K562 (cell line): ENCODE results near the gene TEX28. TPM values are rescaled to one million over a fixed set of nuclear protein-coding genes. Genes with fewer than 3 reads are reported as not detected.
A peak's percentile ranks its signal among the peaks of the same experiment; 100 is the strongest.

Experiments used
- BRF2 ChIP-seq: IDR thresholded peaks from 3 replicates; pipeline ENCODE4 v1.6.1; 2011; ENCODE audit warnings: borderline replicate concordance, mild to moderate bottlenecking; ENCODE audit not compliant: insufficient read length, insufficient read depth
- CBX1 ChIP-seq: sonication (generic); IDR thresholded peaks from 2 replicates; pipeline ENCODE4 v1.6.1; 2016; ENCODE audit warnings: antibody characterized with exemption, low read depth, mild to moderate bottlenecking
- CTCF ChIP-seq, 3 experiments: IDR thresholded peaks in 2 of 3; conservative IDR thresholded peaks in 1 of 3; 2 replicates each; pipeline ENCODE4 v1.5.1; 2011 to 2012; ENCODE audit warnings: low read length in 3 of 3, mild to moderate bottlenecking in 3 of 3, control low read depth in 2 of 3, improper control_type of control experiment in 1 of 3, inconsistent platforms in 1 of 3, low read depth in 1 of 3, mixed read lengths in 1 of 3, moderate library complexity in 1 of 3; ENCODE audit not compliant: insufficient read depth in 2 of 3
- E2F5 ChIP-seq: sonication (generic); formaldehyde crosslinking; IDR thresholded peaks from 2 replicates; pipeline ENCODE4 v1.8.0; 2022; ENCODE audit warnings: mild to moderate bottlenecking, missing genetic modification reagents
- HNRNPH1 ChIP-seq: fragments of 200-400 bp; formaldehyde crosslinking; optimal IDR thresholded peaks from 2 replicates; pipeline ENCODE3; 2017; ENCODE audit warnings: low read depth, mild to moderate bottlenecking, low read length, moderate library complexity
- JUND ChIP-seq, 2 experiments: IDR thresholded peaks; 2 replicates in 1 of 2; 3 replicates in 1 of 2; pipeline ENCODE4 v1.6.1; 2011; ENCODE audit warnings: borderline replicate concordance in 2 of 2, low read depth in 2 of 2, low read length in 2 of 2, improper control_type of control experiment in 1 of 2, missing biosample characterization in 1 of 2, missing genetic modification characterization in 1 of 2, missing genetic modification reagents in 1 of 2
- NFIX ChIP-seq: fragments of 250-450 bp; sonication (Bioruptor Pico); IDR thresholded peaks from 2 replicates; pipeline ENCODE4 v1.4.0; 2020; ENCODE audit warnings: low read depth, mild to moderate bottlenecking, moderate library complexity
- RNF2 ChIP-seq: sonication (generic); IDR thresholded peaks from 2 replicates; pipeline ENCODE4 v1.6.1; 2016
- TAF7 ChIP-seq: fragments of 450-650 bp; IDR thresholded peaks from 2 replicates; pipeline ENCODE4 v1.6.1; 2016; ENCODE audit warnings: missing genetic modification characterization, missing compliant biosample characterization
- ZC3H4 ChIP-seq: sonication (generic); formaldehyde crosslinking; IDR thresholded peaks from 2 replicates; pipeline ENCODE4 v1.9.0; 2021; ENCODE audit warnings: missing genetic modification reagents, borderline replicate concordance
- ZNF175 ChIP-seq: fragments of 200-800 bp; sonication (Bioruptor generic); IDR thresholded peaks from 2 replicates; pipeline ENCODE4 v1.6.1; 2016; ENCODE audit warnings: low read depth, mild to moderate bottlenecking, missing genetic modification characterization, missing compliant biosample characterization
- ZNF551 ChIP-seq: fragments of 250-450 bp; sonication (Bioruptor Pico); IDR thresholded peaks from 2 replicates; pipeline ENCODE4 v1.5.0; 2021; ENCODE audit warnings: mild to moderate bottlenecking, moderate library complexity
- ZNF699 ChIP-seq: fragments of 250-450 bp; sonication (Bioruptor Pico); IDR thresholded peaks from 2 replicates; pipeline ENCODE4 v1.8.0; 2021; ENCODE audit warnings: mild to moderate bottlenecking, moderate library complexity; ENCODE audit not compliant: insufficient replicate concordance
- ZSCAN32 ChIP-seq: fragments of 450-650 bp; formaldehyde crosslinking; IDR thresholded peaks from 2 replicates; pipeline ENCODE4 v1.4.0; 2020; ENCODE audit warnings: mild to moderate bottlenecking, moderate library complexity
- polyA plus RNA-seq, 8 experiments: library from polyadenylated mRNA; depleted of rRNA in 4 of 8; stranded (reverse) in 5 of 8; unstranded in 3 of 8; fragments of >200 nt; fragmentation: Nextera tagmentation in 2 of 8; fragmentation: Illumina TruSeq in 1 of 8; extraction: Ambion mirVana in 2 of 8; extraction: Trizol in 1 of 8; gene quantifications; 2 replicates each; pipeline versions ENCODE4 v1.2.1 to v1.2.3, GENCODE V29; 2011 to 2014; ENCODE audit warnings: inconsistent platforms in 1 of 8, missing spikeins in 1 of 8
- total RNA-seq, 7 experiments: library from RNA; depleted of rRNA in 6 of 7; stranded (reverse); fragments of >200 nt in 6 of 7; fragmentation: Illumina TruSeq in 2 of 7; extraction: Trizol in 2 of 7; gene quantifications; 2 replicates each; pipeline versions ENCODE4 v1.2.1 to v1.2.3, GENCODE V29; 2011 to 2021; ENCODE audit warnings: low replicate concordance in 1 of 7
- TF ChIP-seq, protein P1 (sequence below): fragments of 250-450 bp; sonication (Bioruptor Pico); IDR thresholded peaks from 2 replicates; pipeline ENCODE4 v1.4.0; 2020
- TF ChIP-seq, protein P2 (sequence below): IDR thresholded peaks from 2 replicates; pipeline ENCODE4 v1.6.1; 2011; ENCODE audit warnings: borderline replicate concordance, low read depth, mild to moderate bottlenecking, moderate library complexity, low read length; ENCODE audit not compliant: insufficient read depth, poor library complexity, severe bottlenecking
- TF ChIP-seq, protein P3 (sequence below): sonication (generic); formaldehyde crosslinking; IDR thresholded peaks from 2 replicates; pipeline ENCODE4 v1.8.0; 2022; ENCODE audit warnings: missing genetic modification reagents, mild to moderate bottlenecking, borderline replicate concordance

The TEX28 gene
- total and polyA plus RNA-seq, 9 of the 15 experiments (the other 6 are each of a cell fraction or from before 2014, with no cell fraction given) = not detected

GRCh38 chrX:154308108-154308946, 13.4 kb upstream of the TEX28 start (continued):
- no peak for TF ChIP-seq E2F5 (CRISPR knock-in tag)
- TF ChIP-seq ZSCAN32 = no peak
- peak; percentile 9; the same call in 1 of the 2 replicates for TF ChIP-seq ZNF175 (CRISPR knock-in tag)
- TF ChIP-seq, protein P1, sequence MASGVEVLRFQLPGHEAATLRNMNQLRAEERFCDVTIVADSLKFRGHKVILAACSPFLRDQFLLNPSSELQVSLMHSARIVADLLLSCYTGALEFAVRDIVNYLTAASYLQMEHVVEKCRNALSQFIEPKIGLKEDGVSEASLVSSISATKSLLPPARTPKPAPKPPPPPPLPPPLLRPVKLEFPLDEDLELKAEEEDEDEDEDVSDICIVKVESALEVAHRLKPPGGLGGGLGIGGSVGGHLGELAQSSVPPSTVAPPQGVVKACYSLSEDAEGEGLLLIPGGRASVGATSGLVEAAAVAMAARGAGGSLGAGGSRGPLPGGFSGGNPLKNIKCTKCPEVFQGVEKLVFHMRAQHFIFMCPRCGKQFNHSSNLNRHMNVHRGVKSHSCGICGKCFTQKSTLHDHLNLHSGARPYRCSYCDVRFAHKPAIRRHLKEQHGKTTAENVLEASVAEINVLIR = no peak
- no peak for TF ChIP-seq CBX1
- TF ChIP-seq JUND (IDR thresholded peaks at IDR 0.05; ENCODE audit: borderline replicate concordance, low read depth, low read length) = peak; percentile 47; the same call in 1 of the 2 replicates
- no peak for TF ChIP-seq JUND (tag; IDR thresholded peaks at IDR 0.05; ENCODE audit: borderline replicate concordance, low read depth, low read length)
- TF ChIP-seq RNF2 = no peak
- TF ChIP-seq HNRNPH1 = no peak
- TF ChIP-seq BRF2 = no peak
- TF ChIP-seq ZNF699 (CRISPR knock-in tag) = no peak
- no peak for TF ChIP-seq ZC3H4 (CRISPR knock-in tag)
- TF ChIP-seq, protein P2, sequence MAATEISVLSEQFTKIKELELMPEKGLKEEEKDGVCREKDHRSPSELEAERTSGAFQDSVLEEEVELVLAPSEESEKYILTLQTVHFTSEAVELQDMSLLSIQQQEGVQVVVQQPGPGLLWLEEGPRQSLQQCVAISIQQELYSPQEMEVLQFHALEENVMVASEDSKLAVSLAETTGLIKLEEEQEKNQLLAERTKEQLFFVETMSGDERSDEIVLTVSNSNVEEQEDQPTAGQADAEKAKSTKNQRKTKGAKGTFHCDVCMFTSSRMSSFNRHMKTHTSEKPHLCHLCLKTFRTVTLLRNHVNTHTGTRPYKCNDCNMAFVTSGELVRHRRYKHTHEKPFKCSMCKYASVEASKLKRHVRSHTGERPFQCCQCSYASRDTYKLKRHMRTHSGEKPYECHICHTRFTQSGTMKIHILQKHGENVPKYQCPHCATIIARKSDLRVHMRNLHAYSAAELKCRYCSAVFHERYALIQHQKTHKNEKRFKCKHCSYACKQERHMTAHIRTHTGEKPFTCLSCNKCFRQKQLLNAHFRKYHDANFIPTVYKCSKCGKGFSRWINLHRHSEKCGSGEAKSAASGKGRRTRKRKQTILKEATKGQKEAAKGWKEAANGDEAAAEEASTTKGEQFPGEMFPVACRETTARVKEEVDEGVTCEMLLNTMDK = peak; percentile 50
- no peak for TF ChIP-seq TAF7 (tag)
- TF ChIP-seq CTCF (IDR thresholded peaks at IDR 0.05 in 2 of 3, conservative IDR thresholded peaks at IDR 0.05 in 1 of 3; ENCODE audit: insufficient read depth in 2 of 3, low read depth in 1 of 3, low read length in 3 of 3) = peak; percentile 69 to 84 (median 77)
- TF ChIP-seq ZNF551 (CRISPR knock-in tag) = no peak
- TF ChIP-seq, protein P3, sequence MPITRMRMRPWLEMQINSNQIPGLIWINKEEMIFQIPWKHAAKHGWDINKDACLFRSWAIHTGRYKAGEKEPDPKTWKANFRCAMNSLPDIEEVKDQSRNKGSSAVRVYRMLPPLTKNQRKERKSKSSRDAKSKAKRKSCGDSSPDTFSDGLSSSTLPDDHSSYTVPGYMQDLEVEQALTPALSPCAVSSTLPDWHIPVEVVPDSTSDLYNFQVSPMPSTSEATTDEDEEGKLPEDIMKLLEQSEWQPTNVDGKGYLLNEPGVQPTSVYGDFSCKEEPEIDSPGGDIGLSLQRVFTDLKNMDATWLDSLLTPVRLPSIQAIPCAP = no peak
- no peak for TF ChIP-seq NFIX
